IPS-11a (cell line): ENCODE measurements around the gene MGAT3.

Experiments
- H3K4me3 ChIP-seq: one replicate; pipeline ENCODE4 v1.5.1; 2013; ENCODE audit warnings: low read depth, low read length, control low read depth

MGAT3 gene

GRCh38 chr22:39510529-39511149 lies 53.8 kb downstream of the MGAT3 start:
- H3K4me3 ChIP-seq: no peak overlapping the region

- H3K4me3 ChIP-seq: no peak overlapping the region
These were observed 54.4 kb downstream of the MGAT3 start for GRCh38 chr22:39511226-39511625.

DNA sequence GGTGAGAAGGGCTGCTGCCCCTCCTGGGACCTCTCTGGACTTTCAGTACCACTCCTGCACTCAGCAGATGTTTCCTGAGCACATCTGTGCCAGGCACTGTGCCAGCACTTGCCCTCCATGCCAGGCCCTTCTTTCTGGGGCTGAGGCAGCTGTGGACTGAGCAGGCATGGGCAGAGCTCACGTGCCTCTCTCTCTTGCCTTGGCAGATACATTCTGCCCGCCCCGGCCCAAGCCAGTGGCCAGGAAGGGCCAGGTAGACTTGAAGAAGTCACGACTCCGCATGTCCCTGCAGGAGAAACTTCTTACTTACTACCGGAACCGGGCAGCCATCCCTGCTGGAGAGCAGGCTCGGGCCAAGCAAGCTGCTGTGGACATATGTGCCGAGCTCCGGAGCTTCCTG lies 55.2 kb downstream of the MGAT3 start:
- H3K4me3 ChIP-seq: no peak overlapping the region

- no peak overlapping the region for H3K4me3 ChIP-seq
These were observed 57.0 kb downstream of the MGAT3 start for GRCh38 chr22:39513791-39514190.

GRCh38 chr22:39514373-39514973 lies 57.7 kb downstream of the MGAT3 start:
- H3K4me3 ChIP-seq: no peak overlapping the region

DNA sequence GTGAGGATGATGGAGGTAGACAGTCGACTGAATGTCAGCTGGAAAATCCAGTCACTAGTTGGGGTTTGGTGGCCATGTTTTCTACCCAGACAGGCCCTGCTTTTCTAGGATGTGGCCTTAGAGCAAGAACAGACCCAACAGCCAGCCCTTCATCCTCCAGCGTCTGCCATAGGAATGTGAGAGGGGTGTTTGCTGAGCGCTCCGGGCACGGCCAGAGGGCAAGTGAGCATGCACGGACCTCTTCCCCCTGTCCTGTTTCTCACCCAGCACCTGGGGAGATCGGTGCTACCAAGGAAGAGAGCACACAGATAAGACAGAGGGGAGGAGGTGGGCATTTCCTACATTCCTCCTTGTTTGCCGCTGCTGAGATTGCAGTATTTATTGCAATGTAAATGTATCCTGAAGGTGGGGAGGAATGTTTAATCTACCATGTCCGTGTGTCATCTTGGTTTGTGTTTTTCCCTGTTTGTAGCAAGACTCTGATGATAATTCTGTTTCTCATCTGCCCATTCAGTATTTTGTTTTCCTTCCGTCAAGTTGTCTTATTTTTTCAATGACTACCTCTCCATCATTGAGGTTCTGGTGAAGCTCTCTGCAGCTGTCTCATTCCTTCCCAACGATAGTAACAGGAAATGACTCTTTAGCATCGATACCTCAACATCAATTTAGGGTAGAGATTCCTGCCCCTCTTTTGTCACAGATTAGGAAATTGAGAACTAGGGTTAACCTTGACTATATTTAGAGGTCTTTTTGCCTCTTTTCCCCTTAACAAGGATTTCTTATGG lies 58.6 kb downstream of the MGAT3 start:
- no peak overlapping the region for H3K4me3 ChIP-seq

GRCh38 chr22:39517470-39517869 lies 60.7 kb downstream of the MGAT3 start:
- no peak overlapping the region for H3K4me3 ChIP-seq

- H3K4me3 ChIP-seq: no peak overlapping the region
These were observed 61.5 kb downstream of the MGAT3 start for GRCh38 chr22:39518144-39518786.

DNA sequence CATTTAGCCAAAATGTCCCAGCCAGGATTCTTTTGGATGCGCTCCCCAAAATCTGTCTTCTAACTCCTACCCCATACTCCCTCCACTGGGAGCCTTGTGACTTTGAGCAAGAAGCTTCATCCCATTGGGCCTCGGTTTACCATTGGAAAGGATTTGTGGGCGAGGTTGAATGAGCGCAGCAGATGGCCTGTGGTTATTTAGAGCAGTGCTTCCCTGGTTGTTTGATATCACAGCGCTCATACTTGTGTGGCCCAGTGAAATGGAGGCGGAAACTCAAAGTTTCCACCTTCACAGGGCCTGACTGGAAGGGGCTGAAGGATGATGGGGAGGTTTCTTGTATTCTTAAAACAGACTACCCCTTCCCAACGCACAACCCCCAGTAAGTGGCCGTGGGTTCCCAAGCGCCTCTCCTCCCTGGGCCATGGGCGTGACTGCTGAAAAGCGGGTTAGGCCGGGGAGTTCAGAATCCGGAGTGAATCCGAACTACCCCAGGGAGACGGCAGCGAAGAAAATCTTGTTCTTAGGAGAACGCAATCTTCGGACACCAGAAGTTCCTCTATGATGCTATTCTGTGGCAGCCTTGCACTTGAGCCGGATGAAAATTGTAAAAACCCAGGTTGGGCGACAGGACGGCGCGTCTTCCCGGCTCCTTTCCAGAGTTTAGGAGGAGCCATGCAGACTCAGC lies 62.3 kb downstream of the MGAT3 start:
- peak overlapping the region; percentile 95 for H3K4me3 ChIP-seq

GRCh38 chr22:39519681-39520225 lies 62.9 kb downstream of the MGAT3 start:
- H3K4me3 ChIP-seq: peak overlapping the region; percentile 95

DNA sequence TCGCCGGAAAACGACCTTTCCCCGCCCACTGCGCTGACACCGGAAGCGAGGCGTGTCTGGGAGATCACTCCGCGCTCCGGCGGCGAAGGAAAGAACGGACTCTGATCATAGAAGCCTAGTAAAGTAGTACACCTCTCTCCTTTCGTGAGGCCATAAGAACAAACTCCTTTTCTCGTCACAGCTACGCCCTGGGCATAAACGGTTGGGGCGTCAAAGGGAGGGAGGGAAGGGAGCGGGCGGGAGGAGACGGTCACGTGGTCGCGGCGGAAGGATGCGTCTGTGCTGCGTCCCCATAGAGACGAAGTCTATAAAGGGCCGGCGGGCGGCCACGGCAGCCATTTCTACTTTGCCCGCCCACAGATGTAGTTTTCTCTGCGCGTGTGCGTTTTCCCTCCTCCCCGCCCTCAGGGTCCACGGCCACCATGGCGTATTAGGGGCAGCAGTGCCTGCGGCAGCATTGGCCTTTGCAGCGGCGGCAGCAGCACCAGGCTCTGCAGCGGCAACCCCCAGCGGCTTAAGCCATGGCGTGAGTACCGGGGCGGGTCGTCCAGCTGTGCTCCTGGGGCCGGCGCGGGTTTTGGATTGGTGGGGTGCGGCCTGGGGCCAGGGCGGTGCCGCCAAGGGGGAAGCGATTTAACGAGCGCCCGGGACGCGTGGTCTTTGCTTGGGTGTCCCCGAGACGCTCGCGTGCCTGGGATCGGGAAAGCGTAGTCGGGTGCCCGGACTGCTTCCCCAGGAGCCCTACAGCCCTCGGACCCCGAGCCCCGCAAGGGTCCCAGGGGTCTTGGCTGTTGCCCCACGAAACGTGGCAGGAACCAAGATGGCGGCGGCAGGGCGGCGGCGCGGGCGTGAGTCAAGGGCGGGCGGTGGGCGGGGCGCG lies 63.7 kb downstream of the MGAT3 start, which contains the start of gene ATF4:
Gene ATF4 (plus strand): TSS at position 337 of the 880 bp plus-strand sequence. CDS start 884 bp downstream, outside the sequence.
- H3K4me3 ChIP-seq: peak within 1 kb of the TSS; percentile 95

DNA sequence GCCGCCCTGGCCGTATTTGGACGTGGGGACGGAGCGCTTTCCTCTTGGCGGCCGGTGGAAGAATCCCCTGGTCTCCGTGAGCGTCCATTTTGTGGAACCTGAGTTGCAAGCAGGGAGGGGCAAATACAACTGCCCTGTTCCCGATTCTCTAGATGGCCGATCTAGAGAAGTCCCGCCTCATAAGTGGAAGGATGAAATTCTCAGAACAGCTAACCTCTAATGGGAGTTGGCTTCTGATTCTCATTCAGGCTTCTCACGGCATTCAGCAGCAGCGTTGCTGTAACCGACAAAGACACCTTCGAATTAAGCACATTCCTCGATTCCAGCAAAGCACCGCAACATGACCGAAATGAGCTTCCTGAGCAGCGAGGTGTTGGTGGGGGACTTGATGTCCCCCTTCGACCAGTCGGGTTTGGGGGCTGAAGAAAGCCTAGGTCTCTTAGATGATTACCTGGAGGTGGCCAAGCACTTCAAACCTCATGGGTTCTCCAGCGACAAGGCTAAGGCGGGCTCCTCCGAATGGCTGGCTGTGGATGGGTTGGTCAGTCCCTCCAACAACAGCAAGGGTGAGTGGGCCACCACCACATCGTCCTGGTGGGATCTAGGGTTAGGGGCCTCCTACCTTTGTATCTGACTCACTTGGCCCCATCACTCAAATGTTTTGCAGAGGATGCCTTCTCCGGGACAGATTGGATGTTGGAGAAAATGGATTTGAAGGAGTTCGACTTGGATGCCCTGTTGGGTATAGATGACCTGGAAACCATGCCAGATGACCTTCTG lies 64.5 kb downstream of the MGAT3 start:
- peak overlapping the region; percentile 95 for H3K4me3 ChIP-seq

GRCh38 chr22:39522091-39522490 lies 65.3 kb downstream of the MGAT3 start:
- peak overlapping the region; percentile 95 for H3K4me3 ChIP-seq

GRCh38 chr22:39522567-39523300 lies 65.9 kb downstream of the MGAT3 start:
- H3K4me3 ChIP-seq: no peak overlapping the region

DNA sequence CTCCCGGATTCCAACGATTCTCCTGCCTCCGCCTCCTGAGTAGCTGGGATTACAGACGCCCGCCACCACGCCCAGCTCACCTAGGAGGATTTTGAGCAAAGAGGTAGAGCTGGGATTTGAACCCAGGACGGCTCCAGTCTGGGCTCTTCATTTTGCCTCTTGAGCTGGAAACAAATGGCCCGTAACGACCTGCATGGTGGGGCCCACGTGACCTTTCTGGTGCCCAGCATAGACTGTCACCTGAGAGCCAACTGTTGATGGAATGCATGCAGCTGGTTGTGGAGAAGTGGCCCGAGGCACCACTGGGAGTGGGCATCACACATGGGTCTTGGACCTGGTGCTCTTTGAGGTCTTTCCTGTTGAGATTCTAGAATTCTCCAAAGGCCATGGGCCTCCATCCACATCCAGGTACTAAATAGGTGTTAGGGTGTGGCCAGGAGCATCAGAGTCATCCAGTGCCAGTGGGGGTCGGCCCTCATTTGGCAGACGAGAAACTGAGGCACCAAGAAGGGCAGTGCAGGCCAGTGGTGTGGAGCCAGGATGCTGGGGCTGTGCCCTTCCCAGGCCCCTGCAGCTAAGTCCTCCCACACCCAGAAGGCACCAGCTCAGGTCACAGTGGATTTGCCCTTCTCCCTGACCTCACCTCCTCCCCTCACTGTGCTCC lies 67.4 kb downstream of the MGAT3 start:
- H3K4me3 ChIP-seq: no peak overlapping the region

- no peak overlapping the region for H3K4me3 ChIP-seq
These were observed 68.2 kb downstream of the MGAT3 start for GRCh38 chr22:39524753-39525657.

- H3K4me3 ChIP-seq: no peak overlapping the region
These were observed 68.8 kb downstream of the MGAT3 start for GRCh38 chr22:39525658-39525975.
